Transverse colon (tissue), 4 donors: ENCODE measurements around the gene BSG. TPM values are rescaled to one million over a fixed set of nuclear protein-coding genes. Genes with fewer than 3 reads are reported as not detected.
A peak's percentile ranks its signal among the peaks of the same experiment; 100 is the strongest.

Experiments used
- DNase-seq: peaks from one replicate; pipeline ENCODE4 v3.0.0-alpha.2; 2019
- H3K27ac ChIP-seq, 4 donors: fragments of 200-600 bp; sonication (generic); 2 replicates each; pipeline ENCODE4 v1.5.1; 2016 to 2018; ENCODE audit warnings: inconsistent platforms in 4 of 4
- H3K27me3 ChIP-seq: fragments of 200-600 bp; sonication (generic); 2 replicates; pipeline ENCODE4 v1.5.1; 2017; ENCODE audit warnings: inconsistent platforms
- H3K36me3 ChIP-seq, 4 donors: fragments of 200-600 bp; sonication (generic); 2 replicates each; pipeline ENCODE4 v1.5.1; 2017 to 2019; ENCODE audit warnings: inconsistent platforms in 4 of 4
- H3K4me1 ChIP-seq, 4 donors: fragments of 200-600 bp; sonication (generic); 2 replicates each; pipeline ENCODE4 v1.5.1; 2017 to 2020; ENCODE audit warnings: inconsistent platforms in 4 of 4
- H3K4me3 ChIP-seq, 4 donors: fragments of 200-600 bp; sonication (generic); 1 replicate in 1 of 4; 2 replicates in 3 of 4; pipeline versions ENCODE4 v1.5.1 to v1.6.1; 2017 to 2019; ENCODE audit warnings: inconsistent platforms in 4 of 4
- H3K9me3 ChIP-seq, 2 donors: fragments of 200-600 bp; sonication (generic); 2 replicates each; pipeline ENCODE4 v1.5.1; 2017 to 2019; ENCODE audit warnings: inconsistent platforms in 2 of 2
- EP300 ChIP-seq: sonication (generic); formaldehyde crosslinking; IDR thresholded peaks from one replicate; pipeline ENCODE4 v1.6.1; 2017; ENCODE audit warnings: antibody characterized with exemption, low read depth
- POLR2A ChIP-seq: fragments of 450-650 bp; IDR thresholded peaks from one replicate; pipeline ENCODE4 v1.6.1; 2016; ENCODE audit warnings: antibody characterized with exemption, mild to moderate bottlenecking, moderate library complexity
- POLR2AphosphoS5 ChIP-seq, 3 donors: sonication (generic); formaldehyde crosslinking; IDR thresholded peaks; one replicate each; pipeline ENCODE4 v1.6.1; 2016; ENCODE audit warnings: antibody characterized with exemption in 3 of 3
- WGBS, 2 donors: methylation state at CpG; one replicate each; pipeline ENCODE4 v1.1.5; 2018; ENCODE audit warnings: low coverage in 1 of 2; 5-methylcytosine and 5-hydroxymethylcytosine counted together
- in situ Hi-C, 4 donors: fragments of 200-750 bp; cut with MboI; loops; one replicate each; pipeline versions ENCODE4 v1.15.0 to v1.15.1; 2017; ENCODE audit warnings: low sequenced_read_pairs in 3 of 4, low pct_ligation_motif_present in 1 of 4, low pct_unique_long_range_greater_than_20kb in 1 of 4
- intact Hi-C: fragments of 100-400 bp; cut with DNase I; formaldehyde crosslinking; loops from one replicate; pipeline ENCODE4 v1.15.1; 2023; ENCODE audit warnings: low total_unique reads
- total RNA-seq, 4 donors: library from RNA; depleted of rRNA; stranded (reverse); fragments of >200 nt; gene quantifications; one replicate each; pipeline ENCODE4 v1.1.0, GENCODE V29; 2016
- TF ChIP-seq, protein P1 (sequence below), 5 experiments: fragments of 200-600 bp in 3 of 5; fragments of 450-650 bp in 2 of 5; sonication (generic) in 3 of 5; IDR thresholded peaks; 1 replicate in 2 of 5; 2 replicates in 3 of 5; pipeline ENCODE4 v1.5.1; 2016 to 2017; ENCODE audit warnings: antibody characterized with exemption in 5 of 5, inconsistent platforms in 3 of 5, mild to moderate bottlenecking in 2 of 5, moderate library complexity in 1 of 5

BSG gene
- total RNA-seq, 4 donors from 2014 or later, result 909 to 2,228 (median 1,224) TPM

DNA sequence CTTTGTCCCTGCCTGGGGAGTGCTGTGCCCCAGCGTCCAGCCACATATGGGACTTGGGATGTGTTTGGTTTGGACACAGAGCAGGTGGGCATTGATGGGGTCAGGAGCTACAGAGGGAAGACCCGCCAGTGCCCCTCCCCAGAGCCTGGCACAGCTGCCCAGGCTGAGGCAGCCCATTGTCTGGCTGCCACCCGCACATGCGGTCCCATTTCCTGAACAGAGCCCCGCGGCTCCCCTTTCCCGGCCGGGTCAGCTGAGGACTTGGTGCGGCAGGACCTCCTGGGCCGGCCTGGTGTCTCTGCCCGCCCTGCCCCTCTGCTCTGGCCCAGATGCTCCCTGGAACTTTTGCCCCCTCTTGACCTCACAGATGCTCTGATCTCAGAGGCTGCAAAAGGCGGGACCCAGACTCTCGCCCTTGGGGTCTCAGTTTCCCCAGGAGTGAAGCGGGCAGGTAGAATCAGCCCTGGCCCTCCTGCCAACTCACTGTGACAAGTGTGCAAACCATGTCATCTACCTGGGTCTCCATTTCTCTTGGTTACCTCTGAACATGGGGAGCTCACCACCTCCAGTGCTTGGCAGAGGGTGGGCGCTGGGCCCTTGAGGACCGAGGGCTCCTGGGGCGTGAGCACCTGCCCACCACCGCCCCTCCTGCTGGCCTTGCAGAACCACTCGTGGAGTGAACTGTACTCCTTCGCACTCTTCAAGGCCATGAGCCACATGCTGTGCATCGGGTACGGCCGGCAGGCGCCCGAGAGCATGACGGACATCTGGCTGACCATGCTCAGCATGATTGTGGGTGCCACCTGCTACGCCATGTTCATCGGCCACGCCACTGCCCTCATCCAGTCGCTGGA is 35.1 kb downstream of the BSG start:
- in situ Hi-C loops, result no loop called here
- TF ChIP-seq POLR2A (no peak), POLR2AphosphoS5 (IDR thresholded peaks at IDR 0.05) (no peak), EP300 (no peak)
- TF ChIP-seq, protein P1, sequence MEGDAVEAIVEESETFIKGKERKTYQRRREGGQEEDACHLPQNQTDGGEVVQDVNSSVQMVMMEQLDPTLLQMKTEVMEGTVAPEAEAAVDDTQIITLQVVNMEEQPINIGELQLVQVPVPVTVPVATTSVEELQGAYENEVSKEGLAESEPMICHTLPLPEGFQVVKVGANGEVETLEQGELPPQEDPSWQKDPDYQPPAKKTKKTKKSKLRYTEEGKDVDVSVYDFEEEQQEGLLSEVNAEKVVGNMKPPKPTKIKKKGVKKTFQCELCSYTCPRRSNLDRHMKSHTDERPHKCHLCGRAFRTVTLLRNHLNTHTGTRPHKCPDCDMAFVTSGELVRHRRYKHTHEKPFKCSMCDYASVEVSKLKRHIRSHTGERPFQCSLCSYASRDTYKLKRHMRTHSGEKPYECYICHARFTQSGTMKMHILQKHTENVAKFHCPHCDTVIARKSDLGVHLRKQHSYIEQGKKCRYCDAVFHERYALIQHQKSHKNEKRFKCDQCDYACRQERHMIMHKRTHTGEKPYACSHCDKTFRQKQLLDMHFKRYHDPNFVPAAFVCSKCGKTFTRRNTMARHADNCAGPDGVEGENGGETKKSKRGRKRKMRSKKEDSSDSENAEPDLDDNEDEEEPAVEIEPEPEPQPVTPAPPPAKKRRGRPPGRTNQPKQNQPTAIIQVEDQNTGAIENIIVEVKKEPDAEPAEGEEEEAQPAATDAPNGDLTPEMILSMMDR (IDR thresholded peaks at IDR 0.05), result no peak
- Histone ChIP-seq H3K27me3 (peaks cover 32% of the 10 kb centered on the region), H3K4me3 (no peak overlapping the region), H3K4me1 (peaks cover 0 to 21% (median 5%) of the 10 kb centered on the region in 4 donors), H3K27ac (no peak overlapping the region), H3K9me3 (no peaks in the 10 kb centered on the region), H3K36me3 (no peaks in the 10 kb centered on the region)
- 76% methylated on average over 25 of the region's 30 CpGs; no CpG with 5 or more reads in 1 of the 2 donors for WGBS, 2 donors
- intact Hi-C loops, result no loop called here
- DNase-seq, result no peak

DNA sequence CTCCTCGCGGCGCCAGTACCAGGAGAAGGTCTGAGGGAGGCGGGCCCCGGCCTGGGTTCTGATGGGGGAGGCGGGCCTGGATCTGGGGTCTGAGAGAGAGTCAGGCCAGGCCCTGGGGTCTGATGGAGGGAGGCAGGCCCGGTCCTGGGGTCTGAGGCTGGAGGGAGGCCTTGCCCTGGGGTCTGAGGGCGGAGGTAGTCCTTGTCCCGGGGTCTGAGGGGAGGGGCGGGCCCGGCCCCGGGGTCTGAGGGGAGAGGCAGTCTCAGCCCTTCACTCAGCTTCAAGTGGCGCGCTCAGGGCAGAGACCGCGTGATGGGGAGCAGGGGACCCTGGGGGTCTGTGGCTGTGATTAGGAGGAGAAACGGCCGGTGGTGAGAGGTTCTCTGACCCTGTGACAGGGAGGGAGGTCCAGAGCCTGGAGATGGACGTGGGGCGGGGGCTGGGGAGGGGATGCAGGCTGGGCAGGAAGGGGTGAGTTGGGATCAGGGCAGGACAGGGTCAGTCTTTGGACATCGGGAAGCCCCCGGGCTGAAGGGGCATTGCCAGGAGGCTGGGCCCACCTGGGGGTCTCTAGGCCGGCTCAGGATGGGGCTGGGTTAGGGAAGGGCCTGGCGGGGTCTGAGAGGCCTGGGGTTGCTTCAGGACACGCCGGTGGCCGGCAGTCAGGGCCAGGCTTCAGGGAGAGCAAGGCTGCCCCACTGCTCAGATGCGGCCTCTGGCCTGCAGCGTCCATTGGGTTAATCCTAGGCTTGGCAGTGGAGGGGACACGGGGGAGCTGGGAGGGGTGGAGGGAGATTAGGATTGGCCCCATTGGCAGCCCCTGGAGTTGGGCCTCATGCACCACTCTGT is 36.0 kb downstream of the BSG start:
- in situ Hi-C loops, result no loop called here

DNA sequence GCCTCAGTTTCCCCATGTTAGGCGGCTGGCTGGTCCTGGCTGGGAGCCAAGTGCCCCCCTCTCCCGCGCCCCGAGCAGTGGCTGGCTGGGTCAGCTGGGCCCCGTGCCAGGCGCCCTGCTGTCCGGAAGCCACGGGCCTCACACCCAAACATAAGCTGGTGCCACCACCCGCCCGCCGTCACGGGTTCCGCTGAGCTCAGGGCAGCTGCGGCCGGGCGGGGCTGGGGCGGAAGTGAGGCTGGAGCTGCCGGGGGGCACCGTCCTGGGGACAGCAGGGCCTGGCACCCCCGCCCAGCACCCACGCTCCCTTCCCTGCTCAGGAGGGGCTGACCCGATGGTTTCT is 36.6 kb downstream of the BSG start:
- Histone ChIP-seq H3K27ac (no peak overlapping the region), H3K4me3 (no peak overlapping the region), H3K4me1 (peaks cover 0 to 21% (median 5%) of the 10 kb centered on the region in 4 donors), H3K27me3 (peaks cover 32% of the 10 kb centered on the region), H3K9me3 (no peaks in the 10 kb centered on the region), H3K36me3 (no peaks in the 10 kb centered on the region)
- WGBS, 2 donors, result 42% methylated on average over 22 of the region's 22 CpGs; no CpG with 5 or more reads in 1 of the 2 donors
- intact Hi-C loops, result no loop called here
- in situ Hi-C loops, result no loop called here
- peak; percentile 57 for DNase-seq
- TF ChIP-seq, protein P1 (IDR thresholded peaks at IDR 0.05), result no peak
- TF ChIP-seq EP300, result no peak
- no peak for TF ChIP-seq POLR2AphosphoS5 (IDR thresholded peaks at IDR 0.05)

More for the DNA sequence above, 36.0 kb downstream of the BSG start:
- DNase-seq, result no peak
- no peak for TF ChIP-seq POLR2AphosphoS5 (IDR thresholded peaks at IDR 0.05)
- no peak for TF ChIP-seq POLR2A
- TF ChIP-seq, protein P1 (IDR thresholded peaks at IDR 0.05), result no peak
- TF ChIP-seq EP300, result no peak
- intact Hi-C loops, result no loop called here
- H3K9me3 ChIP-seq, result no peaks in the 10 kb centered on the region
- H3K27ac ChIP-seq, result no peak overlapping the region
- peaks cover 0 to 21% (median 5%) of the 10 kb centered on the region in 4 donors for H3K4me1 ChIP-seq
- WGBS, 2 donors, result 68 to 90% methylated on average over 2 to 25 of the region's 30 CpGs
- no peak overlapping the region for H3K4me3 ChIP-seq
- H3K27me3 ChIP-seq, result peaks cover 32% of the 10 kb centered on the region
- H3K36me3 ChIP-seq, result no peaks in the 10 kb centered on the region
